ENCODE results near the gene BCHE.

BCHE gene

DNA sequence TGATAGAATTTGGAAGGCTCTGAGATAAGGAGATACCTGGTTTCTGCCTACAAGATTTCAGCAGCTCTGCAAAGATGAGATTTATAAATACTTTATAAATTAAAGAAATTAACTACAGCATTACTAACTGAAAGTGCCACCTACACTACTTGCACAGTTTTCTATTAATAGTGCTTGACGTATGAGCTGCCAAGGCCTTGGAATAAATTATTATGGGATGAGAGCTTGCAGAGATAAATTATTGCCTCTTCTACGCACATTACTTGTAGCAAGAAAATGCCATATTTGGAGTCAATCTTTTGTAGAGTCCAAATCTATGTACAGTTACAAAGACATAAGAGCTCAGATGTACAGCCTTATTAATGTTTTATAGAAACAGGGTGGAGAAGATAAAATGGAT, 89.1 kb downstream of the BCHE start:
- no peak overlapping the region for H3K4me2 ChIP-seq (ENCODE audit: low read depth, low read length, poor library complexity, severe bottlenecking)

DNA sequence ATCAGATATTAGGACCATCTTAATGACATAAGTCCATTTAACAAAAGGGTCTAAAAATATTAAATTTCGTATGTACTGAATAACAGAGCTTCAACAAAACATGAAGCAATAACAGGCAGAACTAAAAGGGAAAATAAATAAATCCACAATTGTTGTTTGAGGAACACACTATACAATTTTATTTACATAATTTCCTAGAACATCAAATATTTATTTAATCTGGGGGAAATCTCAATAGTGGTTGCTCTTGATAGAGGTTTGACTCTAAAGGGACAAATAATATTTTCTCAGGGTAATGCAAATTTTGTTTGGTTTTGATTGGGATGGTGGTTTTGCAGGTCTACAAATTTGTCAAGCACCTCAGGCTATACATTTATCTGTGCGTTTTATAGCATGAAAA, 90.3 kb downstream of the BCHE start:
- Histone ChIP-seq H3K79me2 (ENCODE audit: insufficient read depth, low read length) (no peaks in the 10 kb centered on the region), H3K9me2 (replicated peaks; ENCODE audit: insufficient read depth, low read length) (no peaks in the 10 kb centered on the region), H3F3A (ENCODE audit: insufficient read depth) (no peaks in the 10 kb centered on the region), H3K27me3 (ENCODE audit: low read length) (no peaks in the 10 kb centered on the region), H3K9ac (ENCODE audit: low read length) (no peak overlapping the region), H3K36me3 (ENCODE audit: low read length) (no peaks in the 10 kb centered on the region), H2AFZ (ENCODE audit: low read depth, low read length, severe bottlenecking) (no peak overlapping the region), H4K20me1 (ENCODE audit: low read depth, low read length) (no peaks in the 10 kb centered on the region), H3K27ac (ENCODE audit: low read depth, low read length) (no peak overlapping the region), H3K9me3 (ENCODE audit: insufficient read depth, low read length) (no peaks in the 10 kb centered on the region), H3K4me3 (ENCODE audit: insufficient read depth, low read length, poor library complexity, severe bottlenecking) (no peak overlapping the region), H3K4me2 (ENCODE audit: low read depth, low read length, poor library complexity, severe bottlenecking) (no peak overlapping the region)
- TF ChIP-seq, protein P1, sequence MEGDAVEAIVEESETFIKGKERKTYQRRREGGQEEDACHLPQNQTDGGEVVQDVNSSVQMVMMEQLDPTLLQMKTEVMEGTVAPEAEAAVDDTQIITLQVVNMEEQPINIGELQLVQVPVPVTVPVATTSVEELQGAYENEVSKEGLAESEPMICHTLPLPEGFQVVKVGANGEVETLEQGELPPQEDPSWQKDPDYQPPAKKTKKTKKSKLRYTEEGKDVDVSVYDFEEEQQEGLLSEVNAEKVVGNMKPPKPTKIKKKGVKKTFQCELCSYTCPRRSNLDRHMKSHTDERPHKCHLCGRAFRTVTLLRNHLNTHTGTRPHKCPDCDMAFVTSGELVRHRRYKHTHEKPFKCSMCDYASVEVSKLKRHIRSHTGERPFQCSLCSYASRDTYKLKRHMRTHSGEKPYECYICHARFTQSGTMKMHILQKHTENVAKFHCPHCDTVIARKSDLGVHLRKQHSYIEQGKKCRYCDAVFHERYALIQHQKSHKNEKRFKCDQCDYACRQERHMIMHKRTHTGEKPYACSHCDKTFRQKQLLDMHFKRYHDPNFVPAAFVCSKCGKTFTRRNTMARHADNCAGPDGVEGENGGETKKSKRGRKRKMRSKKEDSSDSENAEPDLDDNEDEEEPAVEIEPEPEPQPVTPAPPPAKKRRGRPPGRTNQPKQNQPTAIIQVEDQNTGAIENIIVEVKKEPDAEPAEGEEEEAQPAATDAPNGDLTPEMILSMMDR (IDR thresholded peaks at IDR 0.05; ENCODE audit: insufficient read depth, low read length, poor library complexity, severe bottlenecking): no peak
- TF ChIP-seq EZH2phosphoT487 (conservative IDR thresholded peaks at IDR 0.05; ENCODE audit: low read length): no peak

More for the DNA sequence above, 89.1 kb downstream of the BCHE start:
- H4K20me1 ChIP-seq (ENCODE audit: low read depth, low read length): no peaks in the 10 kb centered on the region
- no peaks in the 10 kb centered on the region for H3F3A ChIP-seq (ENCODE audit: insufficient read depth)
- no peaks in the 10 kb centered on the region for H3K79me2 ChIP-seq (ENCODE audit: insufficient read depth, low read length)
- H2AFZ ChIP-seq (ENCODE audit: low read depth, low read length, severe bottlenecking): no peak overlapping the region
- no peak overlapping the region for H3K27ac ChIP-seq (ENCODE audit: low read depth, low read length)
- no peak for TF ChIP-seq EZH2phosphoT487 (conservative IDR thresholded peaks at IDR 0.05; ENCODE audit: low read length)
- TF ChIP-seq, protein P1 (IDR thresholded peaks at IDR 0.05; ENCODE audit: insufficient read depth, low read length, poor library complexity, severe bottlenecking): no peak
- no peak overlapping the region for H3K9ac ChIP-seq (ENCODE audit: low read length)
- no peaks in the 10 kb centered on the region for H3K9me3 ChIP-seq (ENCODE audit: insufficient read depth, low read length)
- H3K36me3 ChIP-seq (ENCODE audit: low read length): no peaks in the 10 kb centered on the region
- H3K9me2 ChIP-seq (replicated peaks; ENCODE audit: insufficient read depth, low read length): no peaks in the 10 kb centered on the region
- no peaks in the 10 kb centered on the region for H3K27me3 ChIP-seq (ENCODE audit: low read length)
- no peak overlapping the region for H3K4me3 ChIP-seq (ENCODE audit: insufficient read depth, low read length, poor library complexity, severe bottlenecking)

DNA sequence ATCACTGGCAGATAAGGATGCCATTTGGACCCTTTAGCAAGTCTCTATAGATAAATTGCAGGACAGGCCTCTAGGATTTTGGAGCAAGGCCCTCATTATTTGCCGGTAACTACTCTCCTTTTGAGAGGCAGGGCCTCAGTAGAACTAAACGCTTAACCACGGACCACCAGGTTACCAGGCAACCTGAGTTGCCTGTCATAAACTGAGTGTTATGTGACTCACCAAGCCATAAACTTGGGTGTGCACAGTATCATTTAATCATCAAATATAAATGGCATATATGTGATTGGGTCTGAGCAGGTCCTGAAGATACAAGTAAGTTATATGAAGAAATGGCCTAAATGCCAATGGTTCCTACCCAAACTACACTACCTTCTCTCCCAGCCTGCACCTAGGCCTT, 93.2 kb downstream of the BCHE start:
- H2AFZ ChIP-seq (ENCODE audit: low read depth, low read length, severe bottlenecking): no peak overlapping the region
- H3K4me3 ChIP-seq (ENCODE audit: insufficient read depth, low read length, poor library complexity, severe bottlenecking): no peak overlapping the region
- no peaks in the 10 kb centered on the region for H3K79me2 ChIP-seq (ENCODE audit: insufficient read depth, low read length)
- TF ChIP-seq, protein P1 (IDR thresholded peaks at IDR 0.05; ENCODE audit: insufficient read depth, low read length, poor library complexity, severe bottlenecking): no peak
- TF ChIP-seq EZH2phosphoT487 (conservative IDR thresholded peaks at IDR 0.05; ENCODE audit: low read length): no peak
- H3K4me2 ChIP-seq (ENCODE audit: low read depth, low read length, poor library complexity, severe bottlenecking): no peak overlapping the region
- no peaks in the 10 kb centered on the region for H4K20me1 ChIP-seq (ENCODE audit: low read depth, low read length)
- H3K36me3 ChIP-seq (ENCODE audit: low read length): no peaks in the 10 kb centered on the region
- H3K9ac ChIP-seq (ENCODE audit: low read length): no peak overlapping the region
- H3K27me3 ChIP-seq (ENCODE audit: low read length): no peaks in the 10 kb centered on the region
- H3K9me2 ChIP-seq (replicated peaks; ENCODE audit: insufficient read depth, low read length): no peaks in the 10 kb centered on the region
- H3K27ac ChIP-seq (ENCODE audit: low read depth, low read length): no peak overlapping the region
- no peaks in the 10 kb centered on the region for H3F3A ChIP-seq (ENCODE audit: insufficient read depth)
- no peaks in the 10 kb centered on the region for H3K9me3 ChIP-seq (ENCODE audit: insufficient read depth, low read length)

All from SU-DHL-6 (cell line).